Germinal center (tissue), 1 donor: ENCODE results near the gene SRRM5.
"Not testable (repeated sequence)": the region's sequence is repeated elsewhere in the genome, so short reads cannot be mapped to it uniquely, and the experiment has no call there.

Experiments
- DNase-seq: peaks from one replicate; pipeline ENCODE4 v3.0.0; 2012; ENCODE audit warnings: mixed read lengths, low spot score

SRRM5 gene

DNA sequence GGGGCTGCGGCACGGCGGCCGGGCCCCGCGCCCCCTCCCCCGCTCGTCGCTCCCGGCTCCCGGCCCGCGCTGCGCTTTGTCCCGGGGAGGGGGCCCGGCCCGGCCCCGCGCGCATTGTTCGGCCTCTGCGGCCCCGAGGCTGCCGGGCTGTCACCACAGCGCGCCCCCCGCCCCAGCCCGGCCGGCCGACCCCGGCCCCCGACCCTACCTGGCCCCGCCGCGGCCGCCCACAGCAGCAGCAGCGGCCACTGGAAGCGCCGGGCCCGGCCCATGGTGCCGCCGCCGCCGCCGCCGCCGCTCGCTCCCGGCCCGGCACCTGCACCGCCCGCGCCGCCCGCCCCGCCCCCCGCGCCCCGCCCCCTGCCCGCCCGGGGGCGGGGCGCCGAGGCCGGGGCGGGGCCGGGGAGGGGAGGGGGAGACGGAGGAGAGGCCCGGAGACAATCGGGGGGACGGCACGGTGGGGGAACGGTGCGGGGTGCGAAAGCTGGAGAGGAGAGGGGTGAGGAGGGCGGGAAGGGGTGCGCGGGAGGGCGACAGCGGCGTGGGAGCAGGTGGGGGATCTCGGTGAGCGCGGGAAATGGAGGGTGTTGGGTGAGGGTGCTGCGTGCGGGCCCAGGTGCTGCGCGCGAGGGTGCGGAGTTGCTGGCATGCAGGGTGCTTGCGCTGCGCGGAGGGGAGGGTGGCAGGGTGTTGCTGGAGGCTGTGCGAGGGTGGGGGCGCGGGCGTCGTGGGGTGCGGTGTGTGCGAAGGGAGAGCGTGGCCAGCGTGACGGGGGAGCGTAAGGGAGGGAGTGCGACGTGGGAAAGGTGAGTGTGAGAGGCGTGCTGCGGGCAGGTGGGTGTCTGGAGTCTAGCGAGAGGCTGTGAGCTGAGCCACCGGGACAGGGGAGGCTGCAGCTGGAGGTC is 27.9 kb downstream of the SRRM5 start, which contains the start of gene CADM4:
Gene CADM4, minus strand, starts transcription at position 332 of the 905 bp plus-strand sequence. Its CDS starts 60 bp downstream, at position 272.
- peak; percentile 72 for DNase-seq

DNA sequence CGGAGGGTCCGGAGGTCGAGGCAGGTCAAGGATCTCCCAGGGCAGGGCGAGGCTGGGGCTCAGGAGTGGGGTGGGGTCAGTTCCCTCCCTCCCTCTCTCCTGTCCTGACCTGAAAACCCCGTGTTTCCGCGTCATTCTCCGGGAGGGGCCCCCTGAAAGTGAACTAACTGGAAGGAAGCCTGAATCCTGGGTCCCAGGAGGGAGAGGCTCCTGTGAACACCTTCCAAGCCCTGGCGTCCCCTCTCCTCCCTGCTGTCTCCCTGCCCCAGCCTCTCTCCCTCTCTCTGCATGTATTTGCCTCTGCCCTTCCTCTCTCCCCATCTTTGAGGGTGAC is 28.5 kb downstream of the SRRM5 start:
- DNase-seq: no peak

GRCh38 chr19:43641333-43641732 is 29.4 kb downstream of the SRRM5 start:
- no peak for DNase-seq

DNA sequence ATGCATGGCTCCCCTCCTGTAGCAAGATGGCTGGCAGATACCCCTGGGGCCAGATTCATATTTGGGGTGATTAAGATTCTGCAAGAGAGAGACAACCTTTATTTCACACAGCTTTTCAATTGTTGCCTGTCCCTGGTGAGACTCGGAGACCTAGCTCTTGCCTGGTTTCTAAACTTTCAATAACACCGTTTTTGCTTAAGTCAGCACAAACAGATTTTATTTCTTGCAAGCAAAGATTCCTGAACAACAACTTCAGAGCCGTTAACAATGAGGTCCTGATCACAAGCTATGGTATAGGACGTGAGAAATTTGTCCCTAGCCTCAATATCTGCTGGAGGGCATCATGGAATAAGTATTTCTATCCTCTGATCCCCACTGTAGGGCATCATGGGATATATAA is 30.6 kb downstream of the SRRM5 start:
- no peak for DNase-seq

- DNase-seq: no peak
These were observed 31.4 kb downstream of the SRRM5 start for GRCh38 chr19:43643326-43643725.

GRCh38 chr19:43644181-43644580 is 32.3 kb downstream of the SRRM5 start:
- no peak for DNase-seq

DNA sequence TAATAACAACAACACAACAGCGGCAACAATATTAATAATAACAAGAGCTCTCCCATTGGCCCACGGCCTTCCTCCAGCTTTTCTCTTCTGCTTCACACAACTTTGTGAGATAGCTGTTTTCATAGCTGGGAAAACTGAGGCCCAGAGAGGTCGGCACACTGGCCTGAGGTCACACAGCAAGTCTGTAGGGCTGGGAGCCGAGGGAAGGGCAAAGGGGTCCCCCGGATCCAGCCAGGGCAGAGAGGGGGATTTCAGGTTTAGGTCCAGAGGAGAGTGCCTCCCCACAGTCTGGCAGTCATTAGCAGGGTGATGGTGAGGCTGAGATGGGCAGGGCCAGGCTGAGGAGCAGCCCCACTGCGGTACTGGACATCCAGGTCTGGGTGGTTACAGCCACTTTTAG is 36.7 kb downstream of the SRRM5 start:
- DNase-seq: no peak

- no peak for DNase-seq
These were observed 37.6 kb downstream of the SRRM5 start for GRCh38 chr19:43649514-43649913.

DNA sequence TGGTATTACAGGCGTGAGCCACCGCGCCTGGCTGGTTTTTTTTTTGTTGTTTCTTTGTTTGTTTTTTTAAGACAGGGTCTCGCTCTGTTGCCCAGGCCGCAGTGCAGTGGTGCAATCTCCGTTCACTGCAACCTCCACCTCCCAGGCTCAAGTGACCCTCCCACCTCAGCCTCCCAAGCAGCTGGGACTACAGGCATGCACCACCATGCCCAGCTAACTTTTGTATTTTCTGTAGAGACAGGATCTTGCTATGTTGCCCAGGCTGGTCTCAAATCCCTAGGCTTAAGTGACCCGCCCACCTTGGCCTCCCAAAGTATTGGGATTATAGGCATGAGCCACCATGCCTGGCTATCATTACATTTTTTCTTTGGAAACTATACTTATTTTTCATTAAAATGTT is 38.4 kb downstream of the SRRM5 start:
- DNase-seq: not testable (repeated sequence)

DNA sequence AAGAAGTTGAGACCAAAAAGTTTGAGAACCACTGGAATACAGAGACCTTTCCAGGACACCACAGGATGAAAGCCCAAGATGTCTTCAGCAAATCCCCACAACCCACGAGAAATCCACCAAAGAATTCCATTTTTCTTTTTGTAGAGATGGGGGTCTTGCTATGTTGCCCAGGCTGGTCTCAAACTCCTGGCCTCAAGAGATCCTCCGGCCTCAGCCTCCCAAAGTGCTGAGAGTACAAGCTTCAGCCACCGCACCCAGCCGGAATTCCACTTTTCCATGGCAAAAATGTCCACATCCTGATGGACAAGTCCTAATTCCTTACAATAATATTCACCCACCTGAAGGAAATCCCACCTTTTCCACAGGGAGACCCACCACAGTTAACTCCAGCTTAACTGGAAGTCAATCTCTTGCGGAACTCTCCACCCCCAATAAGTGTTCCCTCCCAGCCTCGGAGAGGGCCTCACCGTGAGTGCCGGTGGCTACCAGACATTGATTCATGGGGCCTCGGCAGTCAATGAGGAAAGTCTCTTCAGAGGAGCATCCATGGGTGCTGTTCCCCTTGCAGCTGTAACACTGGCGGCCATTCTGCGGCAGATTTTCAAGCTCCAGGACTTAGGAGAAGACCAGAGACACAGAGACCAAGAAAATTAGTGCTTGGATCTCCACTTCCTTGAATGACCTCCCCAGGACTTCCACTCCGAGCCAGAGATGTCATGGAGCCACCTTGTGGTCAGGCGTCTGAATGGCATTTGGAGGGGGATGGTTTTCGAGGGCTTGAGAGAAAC is 40.1 kb downstream of the SRRM5 start:
- DNase-seq: peak; percentile 57

DNA sequence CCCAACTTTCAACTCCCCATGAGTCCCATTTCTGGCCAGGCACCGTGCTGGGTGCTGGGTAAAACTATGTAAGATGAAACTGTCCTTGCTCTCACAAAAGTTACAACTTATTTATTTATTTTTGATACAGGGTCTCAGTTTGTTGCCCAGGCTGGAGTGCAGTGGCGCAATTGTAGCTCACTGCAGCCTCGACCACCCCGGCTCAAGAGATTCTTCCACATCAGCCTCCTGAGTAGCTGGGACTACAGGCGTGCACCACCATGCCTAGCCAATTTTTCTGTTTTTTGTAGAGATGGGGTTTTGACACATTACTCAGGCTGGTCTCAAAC is 40.6 kb downstream of the SRRM5 start:
- DNase-seq: no peak

DNA sequence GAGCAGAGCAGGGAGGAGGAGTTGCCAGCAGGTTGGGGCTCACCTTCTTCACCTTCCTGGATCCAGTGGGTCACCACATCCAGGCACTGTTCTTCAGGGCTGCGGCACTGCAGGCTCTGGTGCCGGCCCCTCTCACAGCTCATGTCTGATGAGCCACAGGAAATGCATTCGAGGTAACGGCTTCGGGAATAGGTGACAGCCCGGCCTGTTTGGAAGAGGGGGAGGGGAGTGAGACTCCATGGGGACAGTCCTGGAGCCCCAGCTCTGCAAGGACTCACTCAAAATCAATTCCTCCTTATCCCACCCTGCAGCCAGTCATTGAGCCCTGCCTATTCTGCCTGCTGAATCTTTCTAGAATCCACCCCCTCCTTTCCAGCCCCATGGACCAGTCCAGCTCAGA is 44.5 kb downstream of the SRRM5 start:
- no peak for DNase-seq

GRCh38 chr19:43658001-43658400 is 46.1 kb downstream of the SRRM5 start:
- no peak for DNase-seq

DNA sequence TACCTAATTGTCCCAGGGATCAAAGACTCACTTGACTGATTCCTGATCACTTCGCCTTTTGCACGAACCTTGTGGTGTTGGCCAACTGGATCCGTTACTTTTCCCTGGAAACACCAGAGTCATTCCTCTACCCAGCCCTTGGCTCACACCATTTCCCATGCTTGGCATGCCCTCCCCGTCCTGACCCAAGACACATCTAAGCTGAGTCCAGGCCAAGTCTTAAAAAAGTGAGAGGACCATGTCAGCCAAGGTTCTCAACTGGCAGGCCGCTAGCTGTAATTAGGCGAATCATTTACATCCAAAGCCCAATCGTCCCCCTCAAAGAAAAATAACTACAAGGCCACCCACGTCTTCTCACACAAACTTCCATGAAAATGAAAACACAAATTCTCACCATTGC is 46.6 kb downstream of the SRRM5 start:
- DNase-seq: no peak

- no peak for DNase-seq
These were observed 48.5 kb downstream of the SRRM5 start for GRCh38 chr19:43660301-43660970.

- no peak for DNase-seq
These were observed 49.1 kb downstream of the SRRM5 start for GRCh38 chr19:43660971-43661360.

DNA sequence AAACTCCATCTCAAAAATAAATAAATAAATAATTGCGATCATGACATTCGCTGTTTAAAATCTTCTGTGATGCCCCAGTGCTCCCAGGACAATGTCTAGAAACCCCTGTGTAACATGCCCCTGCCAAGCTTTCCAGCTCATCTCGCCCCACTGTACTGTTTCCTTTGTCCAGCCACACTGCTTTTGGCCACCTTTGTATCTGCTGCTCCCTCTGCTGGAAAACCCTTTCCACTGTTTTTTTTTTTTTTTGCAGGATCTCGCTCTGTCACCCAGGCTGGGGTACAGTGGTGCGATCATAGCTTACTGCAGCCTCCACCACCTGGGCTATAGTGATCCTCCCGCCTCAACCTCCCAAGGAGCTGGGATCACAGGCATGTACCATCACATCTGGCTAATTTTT is 50.6 kb downstream of the SRRM5 start:
- DNase-seq: no peak

GRCh38 chr19:43664018-43664417 is 52.1 kb downstream of the SRRM5 start:
- DNase-seq: no peak
